ENCODE results near the gene SMOC1.

Gene SMOC1

GRCh38 chr14:69879175-69880043 is at the start of gene SMOC1:
Gene SMOC1 (plus strand): TSS chr14:69879416. CDS start chr14:69879679, 263 bp downstream.
- in situ Hi-C loops (cut with MboI; ENCODE audit: low sequenced_read_pairs) = no loop called here

GRCh38 chr14:69838881-69839416 is 40.3 kb upstream of the SMOC1 start:
- in situ Hi-C loops (cut with MboI; ENCODE audit: low sequenced_read_pairs) = no loop called here

GRCh38 chr14:69839661-69840060 is 39.6 kb upstream of the SMOC1 start:
- in situ Hi-C loops (cut with MboI; ENCODE audit: low sequenced_read_pairs) = no loop called here

- in situ Hi-C loops (cut with MboI; ENCODE audit: low sequenced_read_pairs) = no loop called here
Measured at GRCh38 chr14:69841656-69842055, 37.6 kb upstream of the SMOC1 start.

GRCh38 chr14:69842686-69843420 is 36.4 kb upstream of the SMOC1 start:
- in situ Hi-C loops (cut with MboI; ENCODE audit: low sequenced_read_pairs) = no loop called here

GRCh38 chr14:69844171-69844570 is 35.0 kb upstream of the SMOC1 start:
- in situ Hi-C loops (cut with MboI; ENCODE audit: low sequenced_read_pairs) = no loop called here

GRCh38 chr14:69845050-69845581 is 34.1 kb upstream of the SMOC1 start:
- in situ Hi-C loops (cut with MboI; ENCODE audit: low sequenced_read_pairs) = no loop called here

GRCh38 chr14:69845787-69846186 is 33.4 kb upstream of the SMOC1 start:
- in situ Hi-C loops (cut with MboI; ENCODE audit: low sequenced_read_pairs) = no loop called here

GRCh38 chr14:69848156-69848555 is 31.1 kb upstream of the SMOC1 start:
- in situ Hi-C loops (cut with MboI; ENCODE audit: low sequenced_read_pairs) = no loop called here

- in situ Hi-C loops (cut with MboI; ENCODE audit: low sequenced_read_pairs) = no loop called here
Measured at GRCh38 chr14:69848903-69849391, 30.3 kb upstream of the SMOC1 start.

- in situ Hi-C loops (cut with MboI; ENCODE audit: low sequenced_read_pairs) = no loop called here
Measured at GRCh38 chr14:69850086-69850735, 29.0 kb upstream of the SMOC1 start.

- in situ Hi-C loops (cut with MboI; ENCODE audit: low sequenced_read_pairs) = no loop called here
Measured at GRCh38 chr14:69850736-69851112, 28.5 kb upstream of the SMOC1 start.

- in situ Hi-C loops (cut with MboI; ENCODE audit: low sequenced_read_pairs) = no loop called here
Measured at GRCh38 chr14:69852531-69853321, 26.5 kb upstream of the SMOC1 start.

GRCh38 chr14:69853774-69854173 is 25.4 kb upstream of the SMOC1 start:
- in situ Hi-C loops (cut with MboI; ENCODE audit: low sequenced_read_pairs) = no loop called here

GRCh38 chr14:69854598-69854997 is 24.6 kb upstream of the SMOC1 start:
- in situ Hi-C loops (cut with MboI; ENCODE audit: low sequenced_read_pairs) = no loop called here

GRCh38 chr14:69855180-69855832 is 23.9 kb upstream of the SMOC1 start:
- in situ Hi-C loops (cut with MboI; ENCODE audit: low sequenced_read_pairs) = no loop called here

GRCh38 chr14:69858801-69859200 is 20.4 kb upstream of the SMOC1 start:
- in situ Hi-C loops (cut with MboI; ENCODE audit: low sequenced_read_pairs) = no loop called here

GRCh38 chr14:69859591-69859990 is 19.6 kb upstream of the SMOC1 start:
- in situ Hi-C loops (cut with MboI; ENCODE audit: low sequenced_read_pairs) = no loop called here

- in situ Hi-C loops (cut with MboI; ENCODE audit: low sequenced_read_pairs) = no loop called here
Measured at GRCh38 chr14:69860221-69860620, 19.0 kb upstream of the SMOC1 start.

Data from HL-60/S4 (cell line).